WTC11 (cell line): Measurements from ENCODE around the gene NEK8. TPM values are rescaled to one million over a fixed set of nuclear protein-coding genes. Genes with fewer than 3 reads are reported as not detected.
A peak's percentile ranks its signal among the peaks of the same experiment; 100 is the strongest.

Source experiments
- ATAC-seq: fragments of 200-7000 bp; cut with Tn5 transposase; 2 replicates; pipeline ENCODE4 v1.10.0; 2021; ENCODE audit warnings: mild to moderate bottlenecking, moderate library complexity
- CTCF ChIA-PET: fragments of 300-600 bp; sonication (Branson Sonifier 250); formaldehyde crosslinking; loops from one replicate; lab custom pipeline; 2021; ENCODE audit warnings: antibody characterized with exemption; lab: Charles Lee
- POLR2A ChIA-PET: fragments of 350-600 bp; sonication (Branson Sonifier 250); formaldehyde crosslinking; loops from one replicate; lab custom pipeline; 2021; ENCODE audit warnings: antibody characterized with exemption; lab: Charles Lee
- DNase-seq: peaks from one replicate; pipeline ENCODE4 v3.0.0; 2021; ENCODE audit warnings: low spot score
- H3K27ac Mint-ChIP-seq: 2 replicates; pipeline ENCODE4 v1.8.0; 2021; ENCODE audit warnings: mixed read lengths
- H3K27me3 Mint-ChIP-seq: 2 replicates; pipeline ENCODE4 v1.8.0; 2021; ENCODE audit warnings: low read depth, mild to moderate bottlenecking, moderate library complexity, mixed read lengths
- H3K36me3 Mint-ChIP-seq: 2 replicates; pipeline ENCODE4 v1.8.0; 2021; ENCODE audit warnings: mixed read lengths
- H3K4me1 Mint-ChIP-seq: 2 replicates; pipeline ENCODE4 v1.8.0; 2022; ENCODE audit warnings: mixed read lengths
- H3K4me3 Mint-ChIP-seq: 2 replicates; pipeline ENCODE4 v1.8.0; 2021; ENCODE audit warnings: mild to moderate bottlenecking, moderate library complexity, mixed read lengths
- H3K9me3 Mint-ChIP-seq: 2 replicates; pipeline ENCODE4 v1.8.0; 2021; ENCODE audit warnings: mixed read lengths
- CREB1 ChIP-seq: sonication (generic); formaldehyde crosslinking; IDR thresholded peaks from 2 replicates; pipeline ENCODE4 v1.8.0; 2023; ENCODE audit warnings: mild to moderate bottlenecking, missing genetic modification reagents
- ESRRA ChIP-seq: sonication (generic); formaldehyde crosslinking; IDR thresholded peaks from 2 replicates; pipeline ENCODE4 v1.8.1; 2022; ENCODE audit warnings: mild to moderate bottlenecking, missing genetic modification reagents, borderline replicate concordance
- FOXJ3 ChIP-seq: sonication (generic); formaldehyde crosslinking; IDR thresholded peaks from 2 replicates; pipeline ENCODE4 v1.9.0; 2021; ENCODE audit warnings: missing genetic modification reagents, mild to moderate bottlenecking, borderline replicate concordance
- MXD4 ChIP-seq: fragments of 250-450 bp; sonication (Bioruptor Pico); IDR thresholded peaks from 2 replicates; pipeline ENCODE4 v1.8.0; 2021; ENCODE audit warnings: mild to moderate bottlenecking, moderate library complexity, borderline replicate concordance
- NR3C1 ChIP-seq: sonication (generic); formaldehyde crosslinking; conservative IDR thresholded peaks from 2 replicates; pipeline ENCODE4 v1.8.1; 2023; ENCODE audit warnings: low read depth, mild to moderate bottlenecking, missing genetic modification reagents
- OVOL2 ChIP-seq: fragments of 250-450 bp; sonication (Bioruptor Pico); IDR thresholded peaks from 2 replicates; pipeline ENCODE4 v1.9.0; 2021; ENCODE audit warnings: mild to moderate bottlenecking, borderline replicate concordance
- PRRX2 ChIP-seq: fragments of 250-450 bp; sonication (Bioruptor Pico); IDR thresholded peaks from 2 replicates; pipeline ENCODE4 v1.8.0; 2021; ENCODE audit warnings: mild to moderate bottlenecking
- RELA ChIP-seq: sonication (generic); formaldehyde crosslinking; IDR thresholded peaks from 2 replicates; pipeline ENCODE4 v1.8.1; 2022; ENCODE audit warnings: missing genetic modification reagents, mild to moderate bottlenecking, borderline replicate concordance
- SP1 ChIP-seq: sonication (generic); formaldehyde crosslinking; conservative IDR thresholded peaks from 2 replicates; pipeline ENCODE4 v1.8.1; 2022; ENCODE audit warnings: missing genetic modification reagents
- ZNF121 ChIP-seq: sonication (generic); formaldehyde crosslinking; IDR thresholded peaks from 2 replicates; pipeline ENCODE4 v1.8.0; 2023; ENCODE audit warnings: missing genetic modification reagents
- ZNF396 ChIP-seq: fragments of 250-450 bp; sonication (Bioruptor Pico); IDR thresholded peaks from 2 replicates; pipeline ENCODE4 v1.8.0; 2021; ENCODE audit warnings: mild to moderate bottlenecking, moderate library complexity, borderline replicate concordance
- ZNF671 ChIP-seq: fragments of 250-450 bp; sonication (Bioruptor Pico); IDR thresholded peaks from 2 replicates; pipeline ENCODE4 v1.8.0; 2021; ENCODE audit warnings: mild to moderate bottlenecking
- total RNA-seq: library from RNA; stranded (reverse); gene quantifications from 3 replicates; pipeline ENCODE4 v1.2.3, GENCODE V29; 2021
- TF ChIP-seq, protein P1 (sequence below): fragments of 200-600 bp; IDR thresholded peaks from 2 replicates; pipeline ENCODE4 v1.8.0; 2022; ENCODE audit warnings: antibody characterized with exemption
- TF ChIP-seq, protein P2 (sequence below): sonication (generic); formaldehyde crosslinking; IDR thresholded peaks from 2 replicates; pipeline ENCODE4 v1.8.1; 2023; ENCODE audit warnings: mild to moderate bottlenecking, missing genetic modification reagents, moderate library complexity
- TF ChIP-seq, protein P3 (sequence below): sonication (generic); formaldehyde crosslinking; IDR thresholded peaks from 2 replicates; pipeline ENCODE4 v1.8.0; 2022; ENCODE audit warnings: mild to moderate bottlenecking, missing genetic modification reagents
- TF ChIP-seq, protein P4 (sequence below): sonication (generic); formaldehyde crosslinking; conservative IDR thresholded peaks from 2 replicates; pipeline ENCODE4 v1.8.1; 2022; ENCODE audit warnings: mild to moderate bottlenecking, missing genetic modification reagents

Gene NEK8
- total RNA-seq, 1 experiment from 2014 or later, result 25.0 TPM

DNA sequence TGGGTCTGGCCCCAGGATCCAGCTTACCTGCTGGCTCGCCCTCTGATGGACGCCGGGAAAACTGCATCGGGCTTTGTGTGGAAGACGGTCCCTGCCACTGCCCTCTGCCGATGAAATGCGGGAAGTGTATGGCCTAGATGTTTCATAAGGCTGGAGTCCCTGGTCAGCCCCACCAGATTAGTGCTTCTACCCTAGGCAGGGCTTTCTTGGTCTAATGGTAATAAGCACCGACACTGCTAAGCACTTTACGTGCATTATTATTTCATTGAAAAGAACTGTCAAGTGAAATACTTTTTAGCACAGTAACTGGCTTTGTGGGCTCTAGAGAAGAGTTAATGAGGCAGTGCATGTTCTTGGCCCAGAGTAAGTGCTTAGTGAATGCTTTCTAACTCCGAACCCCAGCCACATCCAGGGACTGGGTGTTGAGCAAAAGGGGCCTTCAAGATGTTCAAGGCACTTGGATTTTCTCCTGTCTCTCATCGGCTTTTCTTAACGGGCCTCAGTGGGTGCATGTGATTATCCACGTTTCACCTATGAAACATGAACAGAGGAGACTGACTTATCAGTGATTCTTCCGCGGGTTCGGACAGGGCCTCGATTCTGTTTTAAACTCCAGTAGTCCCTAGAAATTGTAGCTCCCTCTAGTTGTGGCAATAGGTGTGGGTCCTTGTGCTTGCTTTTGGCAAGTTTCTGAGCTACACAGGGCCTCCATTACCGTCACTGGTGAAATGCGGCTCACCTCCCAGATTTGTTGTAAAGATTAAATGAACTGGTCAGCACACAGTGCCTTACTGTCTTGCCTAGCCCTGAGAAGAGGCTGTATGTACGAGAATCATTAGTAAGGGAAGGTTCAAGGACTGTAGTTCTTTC is 21.8 kb downstream of the NEK8 start:
- POLR2A ChIA-PET, result interaction anchor here (0.6 to 13.5 kb wide), 3 partner anchors 11 to 105 kb away, joined by 3 to 310 read pairs (median 4); partner anchors contain the start of genes BLTP2, NEK8 and TLCD1
- H3K27ac Mint-ChIP-seq, result peak overlapping the region; percentile 54
- TF ChIP-seq, protein P1, sequence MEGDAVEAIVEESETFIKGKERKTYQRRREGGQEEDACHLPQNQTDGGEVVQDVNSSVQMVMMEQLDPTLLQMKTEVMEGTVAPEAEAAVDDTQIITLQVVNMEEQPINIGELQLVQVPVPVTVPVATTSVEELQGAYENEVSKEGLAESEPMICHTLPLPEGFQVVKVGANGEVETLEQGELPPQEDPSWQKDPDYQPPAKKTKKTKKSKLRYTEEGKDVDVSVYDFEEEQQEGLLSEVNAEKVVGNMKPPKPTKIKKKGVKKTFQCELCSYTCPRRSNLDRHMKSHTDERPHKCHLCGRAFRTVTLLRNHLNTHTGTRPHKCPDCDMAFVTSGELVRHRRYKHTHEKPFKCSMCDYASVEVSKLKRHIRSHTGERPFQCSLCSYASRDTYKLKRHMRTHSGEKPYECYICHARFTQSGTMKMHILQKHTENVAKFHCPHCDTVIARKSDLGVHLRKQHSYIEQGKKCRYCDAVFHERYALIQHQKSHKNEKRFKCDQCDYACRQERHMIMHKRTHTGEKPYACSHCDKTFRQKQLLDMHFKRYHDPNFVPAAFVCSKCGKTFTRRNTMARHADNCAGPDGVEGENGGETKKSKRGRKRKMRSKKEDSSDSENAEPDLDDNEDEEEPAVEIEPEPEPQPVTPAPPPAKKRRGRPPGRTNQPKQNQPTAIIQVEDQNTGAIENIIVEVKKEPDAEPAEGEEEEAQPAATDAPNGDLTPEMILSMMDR, result peak; percentile 88
- TF ChIP-seq, protein P2, sequence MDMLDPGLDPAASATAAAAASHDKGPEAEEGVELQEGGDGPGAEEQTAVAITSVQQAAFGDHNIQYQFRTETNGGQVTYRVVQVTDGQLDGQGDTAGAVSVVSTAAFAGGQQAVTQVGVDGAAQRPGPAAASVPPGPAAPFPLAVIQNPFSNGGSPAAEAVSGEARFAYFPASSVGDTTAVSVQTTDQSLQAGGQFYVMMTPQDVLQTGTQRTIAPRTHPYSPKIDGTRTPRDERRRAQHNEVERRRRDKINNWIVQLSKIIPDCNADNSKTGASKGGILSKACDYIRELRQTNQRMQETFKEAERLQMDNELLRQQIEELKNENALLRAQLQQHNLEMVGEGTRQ, result no peak

DNA sequence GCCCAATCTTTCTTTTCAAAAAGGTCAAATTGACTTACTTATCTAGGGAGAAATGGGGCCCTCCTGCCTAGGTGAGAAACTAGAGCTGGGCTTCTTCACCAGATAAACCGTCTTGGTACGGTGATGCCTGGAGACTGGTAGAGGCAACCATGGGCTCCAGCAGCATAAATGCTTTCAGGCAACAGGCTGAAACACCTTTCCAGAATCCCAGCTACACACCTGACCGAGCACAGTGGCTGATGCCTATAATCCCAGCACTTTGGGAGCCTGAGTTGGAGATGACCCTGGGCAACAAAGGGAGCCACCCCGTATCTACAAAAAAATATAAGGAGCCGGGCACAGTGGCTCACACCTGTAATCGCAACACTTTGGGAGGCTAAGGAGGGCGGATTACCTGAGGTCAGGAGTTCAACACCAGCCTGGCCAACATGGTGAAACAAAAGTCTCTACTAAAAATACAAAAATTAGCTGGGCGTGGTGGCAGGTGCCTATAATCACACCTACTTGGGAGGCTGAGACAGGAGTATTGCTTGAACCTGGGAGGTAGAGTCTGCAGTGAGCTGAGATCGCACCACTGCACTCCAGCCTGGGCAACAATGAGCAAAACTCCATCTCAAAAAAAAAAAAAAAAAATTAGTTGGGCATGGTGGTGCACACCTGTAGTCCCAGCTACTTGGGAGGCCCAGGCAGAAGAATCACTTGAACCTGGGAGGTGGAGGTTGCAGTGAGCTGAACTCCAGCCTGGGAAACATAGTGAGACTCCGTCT is 23.2 kb downstream of the NEK8 start:
- H3K4me3 Mint-ChIP-seq, result no peak overlapping the region
- ATAC-seq, result no peak
- H3K4me1 Mint-ChIP-seq, result peaks cover 50% of the 10 kb centered on the region
- TF ChIP-seq SP1 (CRISPR knock-in tag) (no peak), ZNF671 (CRISPR knock-in tag) (0 out of 2 replicates have a peak, but pooled peaks have one; percentile 43)
- no peaks in the 10 kb centered on the region for H3K27me3 Mint-ChIP-seq
- CTCF ChIA-PET, result interaction anchor here (0.9 to 13.9 kb wide), 12 partner anchors 9 to 372 kb away, joined by 3 to 541 read pairs (median 4); partner anchors contain the start of genes NEK8, PHF12, TLCD1 and TRAF4
- POLR2A ChIA-PET, result interaction anchor here (0.6 to 13.5 kb wide), 5 partner anchors 9 to 76 kb away, joined by 3 to 310 read pairs (median 4); partner anchors contain the start of genes NEK8 and TLCD1
- H3K27ac Mint-ChIP-seq, result no peak overlapping the region
- H3K36me3 Mint-ChIP-seq, result peaks cover 51% of the 10 kb centered on the region
- no peaks in the 10 kb centered on the region for H3K9me3 Mint-ChIP-seq
- DNase-seq, result no peak

More for the DNA sequence above, 21.8 kb downstream of the NEK8 start:
- peaks cover 47% of the 10 kb centered on the region for H3K4me1 Mint-ChIP-seq
- H3K36me3 Mint-ChIP-seq, result peaks cover 53% of the 10 kb centered on the region
- H3K9me3 Mint-ChIP-seq, result no peaks in the 10 kb centered on the region
- ATAC-seq, result peak; percentile 57
- CTCF ChIA-PET, result interaction anchor here (0.5 to 13.9 kb wide), 42 partner anchors 8 to 1418 kb away, joined by 3 to 541 read pairs (median 4); partner anchors contain the start of genes DHRS13, FAM222B, NEK8 and PIGS
- H3K27me3 Mint-ChIP-seq, result no peaks in the 10 kb centered on the region
- no peak overlapping the region for H3K4me3 Mint-ChIP-seq
- DNase-seq, result peak; percentile 96

DNA sequence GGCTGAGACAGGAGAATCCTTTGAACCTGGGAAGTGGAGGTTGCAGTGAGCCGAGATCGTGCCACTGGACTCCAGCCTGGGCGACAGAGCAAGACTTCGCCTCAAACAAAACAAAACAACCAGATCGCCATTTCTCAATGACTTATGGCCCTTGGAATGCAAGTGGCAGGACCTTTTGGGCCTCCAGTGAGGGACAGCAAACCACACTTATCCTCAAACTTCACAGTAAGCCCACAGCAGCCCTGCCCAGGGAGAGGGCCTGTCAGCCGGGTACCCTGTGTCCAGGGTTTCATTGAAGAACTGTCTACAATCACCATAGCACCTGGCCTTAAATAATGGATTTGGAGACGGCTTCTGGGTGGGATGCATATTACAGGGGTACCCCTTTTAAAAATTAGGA is 26.9 kb downstream of the NEK8 start:
- DNase-seq (no peak), ATAC-seq (no peak)
- H3K27ac Mint-ChIP-seq, result no peak overlapping the region
- no peaks in the 10 kb centered on the region for H3K9me3 Mint-ChIP-seq
- CTCF ChIA-PET, result interaction anchor here (1.3 to 2.5 kb wide), 3 partner anchors 28 to 123 kb away, joined by 8 to 10 read pairs (median 9); partner anchors contain the start of gene TLCD1
- TF ChIP-seq ESRRA (CRISPR knock-in tag) (no peak), FOXJ3 (CRISPR knock-in tag) (no peak), MXD4 (CRISPR knock-in tag) (no peak), OVOL2 (CRISPR knock-in tag) (no peak), ZNF396 (CRISPR knock-in tag) (no peak), PRRX2 (CRISPR knock-in tag) (no peak), ZNF121 (CRISPR knock-in tag) (no peak), CREB1 (CRISPR knock-in tag) (no peak), NR3C1 (no peak), RELA (CRISPR knock-in tag) (no peak)
- TF ChIP-seq, protein P3, sequence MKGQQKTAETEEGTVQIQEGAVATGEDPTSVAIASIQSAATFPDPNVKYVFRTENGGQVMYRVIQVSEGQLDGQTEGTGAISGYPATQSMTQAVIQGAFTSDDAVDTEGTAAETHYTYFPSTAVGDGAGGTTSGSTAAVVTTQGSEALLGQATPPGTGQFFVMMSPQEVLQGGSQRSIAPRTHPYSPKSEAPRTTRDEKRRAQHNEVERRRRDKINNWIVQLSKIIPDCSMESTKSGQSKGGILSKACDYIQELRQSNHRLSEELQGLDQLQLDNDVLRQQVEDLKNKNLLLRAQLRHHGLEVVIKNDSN (CRISPR knock-in tag), result no peak
- TF ChIP-seq, protein P1, result no peak
- TF ChIP-seq, protein P4, sequence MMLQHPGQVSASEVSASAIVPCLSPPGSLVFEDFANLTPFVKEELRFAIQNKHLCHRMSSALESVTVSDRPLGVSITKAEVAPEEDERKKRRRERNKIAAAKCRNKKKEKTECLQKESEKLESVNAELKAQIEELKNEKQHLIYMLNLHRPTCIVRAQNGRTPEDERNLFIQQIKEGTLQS (CRISPR knock-in tag), result no peak
- H3K36me3 Mint-ChIP-seq, result peaks cover 50% of the 10 kb centered on the region
- H3K4me1 Mint-ChIP-seq, result peaks cover 51% of the 10 kb centered on the region
- H3K4me3 Mint-ChIP-seq, result no peak overlapping the region
- POLR2A ChIA-PET, result no interaction called here
- H3K27me3 Mint-ChIP-seq, result no peaks in the 10 kb centered on the region
